Astrocyte (in vitro differentiated cells and primary cell): ENCODE measurements around the gene ETV7.
"Not testable (repeated sequence)": the region's sequence is repeated elsewhere in the genome, so short reads cannot be mapped to it uniquely, and the experiment has no call there.

Source experiments
- CTCF ChIP-seq: IDR thresholded peaks from 2 replicates; pipeline ENCODE4 v1.5.1; 2011; ENCODE audit warnings: low read depth, mild to moderate bottlenecking, inconsistent platforms, low read length, moderate library complexity; ENCODE audit not compliant: insufficient read depth
- EZH2 ChIP-seq: IDR thresholded peaks from 2 replicates; pipeline ENCODE4 v1.6.1; 2012; ENCODE audit warnings: mild to moderate bottlenecking, low read length, inconsistent platforms; ENCODE audit not compliant: insufficient read depth

- not testable (repeated sequence) for TF ChIP-seq CTCF, EZH2
These were observed 23.3 kb downstream of the ETV7 start for GRCh38 chr6:36364061-36364635.
